Ovary (tissue), 9 donors: ENCODE data around the gene AUH. TPM values are rescaled to one million over a fixed set of nuclear protein-coding genes. Genes with fewer than 3 reads are reported as not detected.

Source experiments
- DNase-seq, 5 donors: peaks; one replicate each; pipeline ENCODE4 v3.0.0-alpha.2; 2019 to 2020
- H3K27ac ChIP-seq, 2 donors: fragments of 200-600 bp; one replicate each; pipeline versions ENCODE4 v1.5.1 to v1.8.0; 2019 to 2022
- H3K27me3 ChIP-seq: fragments of 200-600 bp; one replicate; pipeline ENCODE4 v1.8.0; 2022
- H3K36me3 ChIP-seq: fragments of 200-600 bp; sonication (generic); one replicate; pipeline ENCODE4 v1.5.1; 2019
- H3K4me1 ChIP-seq: one replicate; pipeline ENCODE4 v1.8.1; 2013; ENCODE audit warnings: mild to moderate bottlenecking, moderate library complexity; ENCODE audit not compliant: insufficient read depth
- H3K4me3 ChIP-seq: fragments of 200-600 bp; sonication (generic); one replicate; pipeline ENCODE4 v1.5.1; 2017
- H3K9me3 ChIP-seq, 2 donors: fragments of 200-600 bp in 1 of 2; sonication (generic) in 1 of 2; one replicate each; pipeline versions ENCODE4 v1.5.1 to v1.8.1; 2013 to 2019; ENCODE audit warnings: mild to moderate bottlenecking in 1 of 2, moderate library complexity in 1 of 2
- EP300 ChIP-seq: sonication (generic); formaldehyde crosslinking; IDR thresholded peaks from one replicate; pipeline ENCODE4 v1.6.1; 2017; ENCODE audit warnings: antibody characterized with exemption
- POLR2A ChIP-seq: fragments of 450-650 bp; IDR thresholded peaks from one replicate; pipeline ENCODE4 v1.6.1; 2017; ENCODE audit warnings: antibody characterized with exemption, mild to moderate bottlenecking, moderate library complexity
- WGBS, 3 donors: extraction: QIAGEN DNeasy Blood & Tissue Kit in 1 of 3; methylation state at CpG; one replicate each; pipeline versions ENCODE4 v1.1.5 to v1.1.7; 2013 to 2017; 5-methylcytosine and 5-hydroxymethylcytosine counted together
- intact Hi-C, 4 donors: fragments of 100-400 bp; cut with DNase I; formaldehyde crosslinking; loops; one replicate each; pipeline versions ENCODE4 v1.11.0 to v1.15.1; 2022 to 2023
- polyA plus RNA-seq, 2 donors: library from polyadenylated mRNA; stranded (reverse); fragments of 200-250 nt in 1 of 2; fragments of 350-450 nt in 1 of 2; fragmentation: Illumina TruSeq in 1 of 2; extraction: RNeasy Lipid Tissue Mini Kit (QIAGEN cat#74804) in 1 of 2; gene quantifications; one replicate each; pipeline ENCODE4 v1.2.3, GENCODE V29; 2013 to 2014
- total RNA-seq, 7 donors: library from RNA; depleted of rRNA in 2 of 7; stranded (reverse); fragments of >200 nt in 2 of 7; fragmentation: NEBNext Ultra II Directional in 3 of 7; extraction: Animal tissue kit (Norgen Biotek cat#: 25700) in 3 of 7; gene quantifications; one replicate each; pipeline versions ENCODE4 v1.1.0 to v1.2.4, GENCODE V29; 2016 to 2023
- TF ChIP-seq, protein P1 (sequence below), 3 donors: fragments of 450-650 bp in 2 of 3; fragments of 200-600 bp in 1 of 3; IDR thresholded peaks; one replicate each; pipeline versions ENCODE4 v1.5.1 to v1.8.0; 2016 to 2022; ENCODE audit warnings: antibody characterized with exemption in 3 of 3, mild to moderate bottlenecking in 1 of 3
- donor health status: DM: no; HTN: no; CAD: no; lungs with moderate emphysema.
- donor health status: DM: no; HTN: no; CAD: no.
- donor health status: Bipolar disorder and iron deficiency.
- donor health status: DM: yes; HTN: yes; CAD: no.
- donor health status: DM: no; HTN: no; CAD: no.
- donor health status: DM: yes; HTN: yes; CAD: no.

Gene AUH
- total and polyA plus RNA-seq, 9 donors: 12.0 to 48.5 (median 18.6) TPM

DNA sequence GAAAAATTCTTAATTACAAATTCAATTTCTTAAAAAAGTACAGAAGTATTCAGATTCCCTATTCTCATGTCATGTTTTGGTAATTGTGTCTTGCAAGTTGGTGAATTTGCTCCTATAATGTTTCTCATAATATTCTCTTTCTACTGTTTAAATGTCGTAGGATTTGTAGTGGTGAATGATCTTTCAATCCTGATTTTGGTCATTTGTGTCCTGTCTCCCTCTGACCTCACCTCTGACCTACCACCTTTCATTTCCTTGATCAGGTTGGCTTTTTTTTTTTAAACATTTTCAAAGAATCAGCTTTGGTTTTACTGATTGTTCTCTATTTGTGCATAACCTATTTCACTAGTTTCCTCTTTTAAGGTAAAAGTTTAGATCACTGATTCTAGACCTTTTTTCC lies 102.6 kb downstream of the AUH start:
- no peaks in the 10 kb centered on the region for H3K27me3 ChIP-seq
- no peak for DNase-seq
- H3K36me3 ChIP-seq: no peaks in the 10 kb centered on the region
- no peak overlapping the region for H3K4me3 ChIP-seq
- no peak for TF ChIP-seq POLR2A
- no peak for TF ChIP-seq EP300
- TF ChIP-seq, protein P1, sequence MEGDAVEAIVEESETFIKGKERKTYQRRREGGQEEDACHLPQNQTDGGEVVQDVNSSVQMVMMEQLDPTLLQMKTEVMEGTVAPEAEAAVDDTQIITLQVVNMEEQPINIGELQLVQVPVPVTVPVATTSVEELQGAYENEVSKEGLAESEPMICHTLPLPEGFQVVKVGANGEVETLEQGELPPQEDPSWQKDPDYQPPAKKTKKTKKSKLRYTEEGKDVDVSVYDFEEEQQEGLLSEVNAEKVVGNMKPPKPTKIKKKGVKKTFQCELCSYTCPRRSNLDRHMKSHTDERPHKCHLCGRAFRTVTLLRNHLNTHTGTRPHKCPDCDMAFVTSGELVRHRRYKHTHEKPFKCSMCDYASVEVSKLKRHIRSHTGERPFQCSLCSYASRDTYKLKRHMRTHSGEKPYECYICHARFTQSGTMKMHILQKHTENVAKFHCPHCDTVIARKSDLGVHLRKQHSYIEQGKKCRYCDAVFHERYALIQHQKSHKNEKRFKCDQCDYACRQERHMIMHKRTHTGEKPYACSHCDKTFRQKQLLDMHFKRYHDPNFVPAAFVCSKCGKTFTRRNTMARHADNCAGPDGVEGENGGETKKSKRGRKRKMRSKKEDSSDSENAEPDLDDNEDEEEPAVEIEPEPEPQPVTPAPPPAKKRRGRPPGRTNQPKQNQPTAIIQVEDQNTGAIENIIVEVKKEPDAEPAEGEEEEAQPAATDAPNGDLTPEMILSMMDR (IDR thresholded peaks at IDR 0.05): no peak
- H3K4me1 ChIP-seq: no peaks in the 10 kb centered on the region
- intact Hi-C loops: loop anchor here in 1 of 4 donors (10.0 kb wide), 1 partner anchor 1886 kb away; no protein-coding TSS in a partner anchor
- WGBS, 3 donors: 91 to 96% (median 92%) methylated on average over 1 of the region's 1 CpG
- no peak overlapping the region for H3K27ac ChIP-seq
- no peaks in the 10 kb centered on the region for H3K9me3 ChIP-seq

DNA sequence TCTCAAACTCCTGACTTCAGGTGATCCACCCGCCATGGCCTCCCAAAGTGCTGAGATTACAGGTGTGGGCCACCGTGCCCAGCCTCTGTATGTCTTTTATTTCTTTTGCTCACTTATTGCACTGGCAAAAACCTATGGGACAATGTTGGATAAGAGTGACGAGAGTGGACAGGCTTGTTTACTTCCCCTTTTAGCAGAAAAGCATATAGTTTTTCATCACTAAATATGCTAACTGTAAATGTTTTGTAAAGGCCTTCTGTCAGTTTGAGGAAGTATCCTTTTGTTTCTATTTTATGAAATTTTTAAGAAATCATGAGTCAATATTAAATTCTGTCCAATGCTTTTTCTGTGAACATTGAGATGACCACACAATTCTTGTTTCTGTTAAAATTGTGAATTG lies 103.3 kb downstream of the AUH start:
- Histone ChIP-seq H3K27me3 (no peaks in the 10 kb centered on the region), H3K27ac (no peak overlapping the region), H3K36me3 (no peaks in the 10 kb centered on the region), H3K4me1 (no peaks in the 10 kb centered on the region), H3K4me3 (no peak overlapping the region), H3K9me3 (no peaks in the 10 kb centered on the region)
- WGBS, 3 donors: 94 to 98% (median 98%) methylated on average over 3 of the region's 3 CpGs
- intact Hi-C loops: loop anchor here in 1 of 4 donors (10.0 kb wide), 1 partner anchor 1886 kb away; no protein-coding TSS in a partner anchor
- no peak for DNase-seq
- TF ChIP-seq, protein P1 (IDR thresholded peaks at IDR 0.05): no peak
- no peak for TF ChIP-seq EP300
- no peak for TF ChIP-seq POLR2A

DNA sequence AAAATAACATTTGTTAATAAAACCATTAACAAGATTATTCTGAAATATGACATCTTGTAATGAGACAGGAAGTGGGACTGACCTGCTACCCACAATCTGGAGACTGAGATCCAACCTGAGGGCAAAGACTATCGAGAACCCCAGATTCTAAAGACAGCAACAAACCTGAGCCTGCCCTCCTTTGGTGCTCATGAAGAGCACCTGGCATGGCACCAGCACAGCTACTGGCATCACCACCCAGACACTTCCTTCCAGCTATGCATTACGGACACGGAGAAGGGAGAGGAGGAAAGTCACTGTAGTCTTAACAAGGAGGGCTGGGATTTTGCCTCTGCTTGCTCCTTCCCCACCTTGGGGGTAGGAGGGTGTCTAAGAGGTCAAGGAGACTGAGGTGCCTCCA lies 105.5 kb downstream of the AUH start:
- H3K36me3 ChIP-seq: no peaks in the 10 kb centered on the region

GRCh38 chr9:91255327-91255726 lies 106.4 kb downstream of the AUH start:
- intact Hi-C loops: loop anchor here in 1 of 4 donors (10.0 kb wide), 1 partner anchor 1889 kb away; no protein-coding TSS in a partner anchor
- no peaks in the 10 kb centered on the region for H3K4me1 ChIP-seq
- DNase-seq: no peak
- no peaks in the 10 kb centered on the region for H3K36me3 ChIP-seq
- no peaks in the 10 kb centered on the region for H3K27me3 ChIP-seq
- H3K4me3 ChIP-seq: no peak overlapping the region
- WGBS, 3 donors: 27 to 41% (median 33%) methylated on average over 3 of the region's 3 CpGs
- no peaks in the 10 kb centered on the region for H3K9me3 ChIP-seq
- TF ChIP-seq POLR2A: no peak
- TF ChIP-seq, protein P1 (IDR thresholded peaks at IDR 0.05): no peak
- no peak for TF ChIP-seq EP300
- H3K27ac ChIP-seq: no peak overlapping the region

More for the DNA sequence above, 105.5 kb downstream of the AUH start:
- H3K27ac ChIP-seq: no peak overlapping the region
- intact Hi-C loops: loop anchor here in 1 of 4 donors (10.0 kb wide), 1 partner anchor 1889 kb away; no protein-coding TSS in a partner anchor
- TF ChIP-seq POLR2A (no peak), EP300 (no peak)
- TF ChIP-seq, protein P1 (IDR thresholded peaks at IDR 0.05): no peak
- DNase-seq: no peak
- no peaks in the 10 kb centered on the region for H3K27me3 ChIP-seq
- no peak overlapping the region for H3K4me3 ChIP-seq
- no peaks in the 10 kb centered on the region for H3K4me1 ChIP-seq
- H3K9me3 ChIP-seq: no peaks in the 10 kb centered on the region
- WGBS, 3 donors: 90 to 94% (median 92%) methylated on average over 3 of the region's 3 CpGs
